Panc1 (cell line): ENCODE data around the gene CYP2E1. TPM values are rescaled to one million over a fixed set of nuclear protein-coding genes. Genes with fewer than 3 reads are reported as not detected.

Experiments
- ATAC-seq: fragments of 200-7000 bp; cut with Tn5 transposase; 2 replicates; pipeline ENCODE4 v1.9.1; 2020; ENCODE audit warnings: mild to moderate bottlenecking, moderate library complexity
- BruUV-seq: library from RNA; stranded (reverse); fragments of 400-500 nt; replicated peaks from 2 replicates; lab custom pipeline; 2021; lab: Mats Ljungman, UMichigan
- CTCF ChIA-PET: fragments of 300-600 bp; sonication (Branson Sonifier 250); formaldehyde crosslinking; loops from one replicate; lab custom pipeline; 2022; ENCODE audit warnings: antibody characterized with exemption; lab: Charles Lee
- POLR2A ChIA-PET: fragments of 300-600 bp; sonication (Branson Sonifier 250); formaldehyde crosslinking; loops from one replicate; lab custom pipeline; 2022; ENCODE audit warnings: antibody characterized with exemption; lab: Charles Lee
- DNase-seq: peaks from one replicate; pipeline ENCODE4 v3.0.0-alpha.2; 2010; ENCODE audit warnings: low read depth, low spot score
- H3K27ac ChIP-seq: 2 replicates; pipeline ENCODE4 v1.5.1; 2011; ENCODE audit warnings: mild to moderate bottlenecking, low read length, inconsistent platforms
- H3K27me3 ChIP-seq: fragments of 200-500 bp; sonication (Bioruptor generic); 2 replicates; pipeline ENCODE4 v1.6.0; 2014; ENCODE audit warnings: low read length, inconsistent platforms; ENCODE audit not compliant: control insufficient read depth, insufficient read depth
- H3K36me3 ChIP-seq: fragments of 200-500 bp; sonication (Bioruptor generic); 2 replicates; pipeline ENCODE4 v1.5.1; 2014; ENCODE audit warnings: inconsistent platforms, mild to moderate bottlenecking, low read length, moderate library complexity; ENCODE audit not compliant: control insufficient read depth, insufficient read depth
- H3K4me1 ChIP-seq: 2 replicates; pipeline ENCODE4 v1.5.1; 2011; ENCODE audit warnings: inconsistent platforms, mild to moderate bottlenecking, low read length, moderate library complexity; ENCODE audit not compliant: control insufficient read depth, insufficient read depth
- H3K4me3 ChIP-seq, 2 experiments: 2 replicates each; pipeline ENCODE4 v1.5.1; 2011 to 2012; ENCODE audit warnings: low read depth in 2 of 2, low read length in 2 of 2, mild to moderate bottlenecking in 2 of 2, inconsistent platforms in 1 of 2, moderate library complexity in 1 of 2
- H3K9me3 ChIP-seq: fragments of 200-500 bp; sonication (Bioruptor generic); 2 replicates; pipeline ENCODE4 v1.5.1; 2014; ENCODE audit warnings: low read depth, mild to moderate bottlenecking, inconsistent platforms, low read length, moderate library complexity; ENCODE audit not compliant: control insufficient read depth, insufficient read depth
- POLR2AphosphoS5 ChIP-seq: IDR thresholded peaks from 2 replicates; pipeline ENCODE4 v1.6.1; 2012; ENCODE audit warnings: mild to moderate bottlenecking, low read depth, low read length, moderate library complexity
- SIN3A ChIP-seq: IDR thresholded peaks from 2 replicates; pipeline ENCODE4 v1.6.1; 2012; ENCODE audit warnings: low read depth, mild to moderate bottlenecking, low read length, moderate library complexity, borderline replicate concordance; ENCODE audit not compliant: insufficient read depth
- TCF7L2 ChIP-seq: IDR thresholded peaks from 2 replicates; pipeline ENCODE4 v1.6.1; 2011; ENCODE audit warnings: mild to moderate bottlenecking, low read depth, low read length, inconsistent platforms
- in situ Hi-C: cut with HindIII; loops from 2 replicates; pipeline ENCODE4 v1.10.0; 2016; ENCODE audit warnings: low sequenced_read_pairs, low pct_unique_long_range_greater_than_20kb
- intact Hi-C: fragments of 100-400 bp; cut with micrococcal nuclease; formaldehyde crosslinking; loops from one replicate; pipeline ENCODE4 v1.10.0; 2022; ENCODE audit not compliant: unreplicated experiment
- total RNA-seq: library from RNA; stranded (reverse); gene quantifications from one replicate; pipeline ENCODE4 v1.2.1, GENCODE V29; 2021; ENCODE audit not compliant: unreplicated experiment
- TF ChIP-seq, protein P1 (sequence below): fragments of 450-650 bp; IDR thresholded peaks from 2 replicates; pipeline ENCODE4 v1.5.1; 2017; ENCODE audit warnings: mild to moderate bottlenecking
- TF ChIP-seq, protein P2 (sequence below), 2 experiments: IDR thresholded peaks; 2 replicates each; pipeline ENCODE4 v1.6.1; 2011 to 2012; ENCODE audit warnings: low read depth in 2 of 2, control low read depth in 1 of 2, low read length in 1 of 2, mild to moderate bottlenecking in 1 of 2, moderate library complexity in 1 of 2; ENCODE audit not compliant: insufficient read depth in 1 of 2

Gene CYP2E1
- total RNA-seq, 1 experiment from 2014 or later = 1.1 TPM

DNA sequence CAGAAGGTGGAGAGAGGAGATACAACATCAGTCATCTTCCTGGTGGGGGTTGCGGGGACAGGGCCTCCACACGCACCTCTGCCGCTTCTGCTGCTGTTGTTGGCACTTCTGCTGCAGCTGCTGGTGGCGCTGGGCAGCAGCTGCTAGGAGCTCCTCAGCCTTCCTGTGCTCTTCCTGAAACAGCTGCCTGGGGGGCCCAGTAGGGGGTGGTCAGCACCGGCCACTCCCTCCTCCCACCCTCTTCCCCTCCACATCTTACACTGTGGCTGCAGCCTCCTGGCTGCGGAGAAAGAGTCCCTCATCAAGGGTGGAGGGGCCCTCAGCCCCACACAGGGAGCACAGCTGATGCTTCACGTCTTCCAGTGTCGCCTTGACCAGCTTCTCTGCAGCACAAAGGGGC lies 28.4 kb downstream of the CYP2E1 start:
- intact Hi-C loops = no loop called here
- DNase-seq = no peak
- Histone ChIP-seq H3K9me3 (no peaks in the 10 kb centered on the region), H3K27me3 (peaks cover 20% of the 10 kb centered on the region; the same call in 1 of the 2 replicates), H3K36me3 (no peaks in the 10 kb centered on the region), H3K27ac (no peak overlapping the region), H3K4me3 (no peak overlapping the region), H3K4me1 (no peaks in the 10 kb centered on the region)
- POLR2A ChIA-PET = no interaction called here
- ATAC-seq = no peak
- no TSS peak for BruUV-seq
- CTCF ChIA-PET = no interaction called here
- no peak for TF ChIP-seq TCF7L2
- in situ Hi-C loops = no loop called here

GRCh38 chr10:133557381-133557780 lies 30.2 kb downstream of the CYP2E1 start:
- DNase-seq = no peak
- H3K4me1 ChIP-seq = no peaks in the 10 kb centered on the region
- ChIA-PET CTCF (no interaction called here), POLR2A (no interaction called here)
- no peak overlapping the region for H3K27ac ChIP-seq
- no peak overlapping the region for H3K4me3 ChIP-seq
- TF ChIP-seq, protein P1, sequence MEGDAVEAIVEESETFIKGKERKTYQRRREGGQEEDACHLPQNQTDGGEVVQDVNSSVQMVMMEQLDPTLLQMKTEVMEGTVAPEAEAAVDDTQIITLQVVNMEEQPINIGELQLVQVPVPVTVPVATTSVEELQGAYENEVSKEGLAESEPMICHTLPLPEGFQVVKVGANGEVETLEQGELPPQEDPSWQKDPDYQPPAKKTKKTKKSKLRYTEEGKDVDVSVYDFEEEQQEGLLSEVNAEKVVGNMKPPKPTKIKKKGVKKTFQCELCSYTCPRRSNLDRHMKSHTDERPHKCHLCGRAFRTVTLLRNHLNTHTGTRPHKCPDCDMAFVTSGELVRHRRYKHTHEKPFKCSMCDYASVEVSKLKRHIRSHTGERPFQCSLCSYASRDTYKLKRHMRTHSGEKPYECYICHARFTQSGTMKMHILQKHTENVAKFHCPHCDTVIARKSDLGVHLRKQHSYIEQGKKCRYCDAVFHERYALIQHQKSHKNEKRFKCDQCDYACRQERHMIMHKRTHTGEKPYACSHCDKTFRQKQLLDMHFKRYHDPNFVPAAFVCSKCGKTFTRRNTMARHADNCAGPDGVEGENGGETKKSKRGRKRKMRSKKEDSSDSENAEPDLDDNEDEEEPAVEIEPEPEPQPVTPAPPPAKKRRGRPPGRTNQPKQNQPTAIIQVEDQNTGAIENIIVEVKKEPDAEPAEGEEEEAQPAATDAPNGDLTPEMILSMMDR = no peak; the same call in 1 of the 2 replicates
- no peak for TF ChIP-seq TCF7L2
- TF ChIP-seq, protein P2, sequence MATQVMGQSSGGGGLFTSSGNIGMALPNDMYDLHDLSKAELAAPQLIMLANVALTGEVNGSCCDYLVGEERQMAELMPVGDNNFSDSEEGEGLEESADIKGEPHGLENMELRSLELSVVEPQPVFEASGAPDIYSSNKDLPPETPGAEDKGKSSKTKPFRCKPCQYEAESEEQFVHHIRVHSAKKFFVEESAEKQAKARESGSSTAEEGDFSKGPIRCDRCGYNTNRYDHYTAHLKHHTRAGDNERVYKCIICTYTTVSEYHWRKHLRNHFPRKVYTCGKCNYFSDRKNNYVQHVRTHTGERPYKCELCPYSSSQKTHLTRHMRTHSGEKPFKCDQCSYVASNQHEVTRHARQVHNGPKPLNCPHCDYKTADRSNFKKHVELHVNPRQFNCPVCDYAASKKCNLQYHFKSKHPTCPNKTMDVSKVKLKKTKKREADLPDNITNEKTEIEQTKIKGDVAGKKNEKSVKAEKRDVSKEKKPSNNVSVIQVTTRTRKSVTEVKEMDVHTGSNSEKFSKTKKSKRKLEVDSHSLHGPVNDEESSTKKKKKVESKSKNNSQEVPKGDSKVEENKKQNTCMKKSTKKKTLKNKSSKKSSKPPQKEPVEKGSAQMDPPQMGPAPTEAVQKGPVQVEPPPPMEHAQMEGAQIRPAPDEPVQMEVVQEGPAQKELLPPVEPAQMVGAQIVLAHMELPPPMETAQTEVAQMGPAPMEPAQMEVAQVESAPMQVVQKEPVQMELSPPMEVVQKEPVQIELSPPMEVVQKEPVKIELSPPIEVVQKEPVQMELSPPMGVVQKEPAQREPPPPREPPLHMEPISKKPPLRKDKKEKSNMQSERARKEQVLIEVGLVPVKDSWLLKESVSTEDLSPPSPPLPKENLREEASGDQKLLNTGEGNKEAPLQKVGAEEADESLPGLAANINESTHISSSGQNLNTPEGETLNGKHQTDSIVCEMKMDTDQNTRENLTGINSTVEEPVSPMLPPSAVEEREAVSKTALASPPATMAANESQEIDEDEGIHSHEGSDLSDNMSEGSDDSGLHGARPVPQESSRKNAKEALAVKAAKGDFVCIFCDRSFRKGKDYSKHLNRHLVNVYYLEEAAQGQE (IDR thresholded peaks at IDR 0.05; ENCODE audit: insufficient read depth in 1 of 2, low read depth in 2 of 2, low read length in 1 of 2) = no peak
- no peak for TF ChIP-seq SIN3A
- TF ChIP-seq POLR2AphosphoS5 = no peak
- intact Hi-C loops = no loop called here
- ATAC-seq = no peak
- H3K9me3 ChIP-seq = no peaks in the 10 kb centered on the region
- no TSS peak for BruUV-seq
- H3K36me3 ChIP-seq = no peaks in the 10 kb centered on the region
- in situ Hi-C loops = no loop called here
- peaks cover 17% of the 10 kb centered on the region for H3K27me3 ChIP-seq

- Histone ChIP-seq H3K4me1 (no peaks in the 10 kb centered on the region), H3K27me3 (peaks cover 3% of the 10 kb centered on the region), H3K4me3 (no peak overlapping the region), H3K36me3 (no peaks in the 10 kb centered on the region), H3K9me3 (no peaks in the 10 kb centered on the region), H3K27ac (no peak overlapping the region)
- BruUV-seq = no TSS peak
- in situ Hi-C loops = no loop called here
- ChIA-PET CTCF (no interaction called here), POLR2A (no interaction called here)
- intact Hi-C loops = no loop called here
- DNase-seq (no peak), ATAC-seq (no peak)
- TF ChIP-seq TCF7L2 (no peak), SIN3A (no peak), POLR2AphosphoS5 (no peak)
- TF ChIP-seq, protein P1 = no peak
- TF ChIP-seq, protein P2 (IDR thresholded peaks at IDR 0.05; ENCODE audit: insufficient read depth in 1 of 2, low read depth in 2 of 2, low read length in 1 of 2) = no peak
Measured at GRCh38 chr10:133559216-133559615, 32.1 kb downstream of the CYP2E1 start.
